ENCODE data around the gene TSHZ2. TPM values are rescaled to one million over a fixed set of nuclear protein-coding genes. Genes with fewer than 3 reads are reported as not detected.

TSHZ2 gene
- total RNA-seq, 1 experiment from 2014 or later: 0.20 TPM

DNA sequence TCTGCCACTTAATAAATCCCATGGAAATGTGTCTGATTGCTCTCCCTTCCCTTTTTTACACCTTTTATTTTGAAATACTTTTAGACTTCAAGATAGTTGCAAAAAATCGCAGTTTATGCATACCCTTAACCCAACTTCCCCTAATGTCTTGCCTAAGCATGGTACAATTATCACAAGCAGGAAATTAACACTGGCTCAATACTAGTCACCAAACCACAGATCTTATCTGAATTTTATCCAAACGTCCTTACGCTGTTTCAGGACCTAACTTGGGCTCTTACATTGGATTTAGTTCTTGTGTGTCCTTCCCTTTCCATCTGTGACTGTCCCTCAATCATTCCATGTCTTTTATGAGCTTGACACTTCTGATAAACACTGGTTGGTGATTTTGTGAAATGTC lies 475.2 kb downstream of the TSHZ2 start (continued):
- no peak for TF ChIP-seq OVOL2 (CRISPR knock-in tag; IDR thresholded peaks at IDR 0.05; ENCODE audit: borderline replicate concordance)
- TF ChIP-seq, protein P1, sequence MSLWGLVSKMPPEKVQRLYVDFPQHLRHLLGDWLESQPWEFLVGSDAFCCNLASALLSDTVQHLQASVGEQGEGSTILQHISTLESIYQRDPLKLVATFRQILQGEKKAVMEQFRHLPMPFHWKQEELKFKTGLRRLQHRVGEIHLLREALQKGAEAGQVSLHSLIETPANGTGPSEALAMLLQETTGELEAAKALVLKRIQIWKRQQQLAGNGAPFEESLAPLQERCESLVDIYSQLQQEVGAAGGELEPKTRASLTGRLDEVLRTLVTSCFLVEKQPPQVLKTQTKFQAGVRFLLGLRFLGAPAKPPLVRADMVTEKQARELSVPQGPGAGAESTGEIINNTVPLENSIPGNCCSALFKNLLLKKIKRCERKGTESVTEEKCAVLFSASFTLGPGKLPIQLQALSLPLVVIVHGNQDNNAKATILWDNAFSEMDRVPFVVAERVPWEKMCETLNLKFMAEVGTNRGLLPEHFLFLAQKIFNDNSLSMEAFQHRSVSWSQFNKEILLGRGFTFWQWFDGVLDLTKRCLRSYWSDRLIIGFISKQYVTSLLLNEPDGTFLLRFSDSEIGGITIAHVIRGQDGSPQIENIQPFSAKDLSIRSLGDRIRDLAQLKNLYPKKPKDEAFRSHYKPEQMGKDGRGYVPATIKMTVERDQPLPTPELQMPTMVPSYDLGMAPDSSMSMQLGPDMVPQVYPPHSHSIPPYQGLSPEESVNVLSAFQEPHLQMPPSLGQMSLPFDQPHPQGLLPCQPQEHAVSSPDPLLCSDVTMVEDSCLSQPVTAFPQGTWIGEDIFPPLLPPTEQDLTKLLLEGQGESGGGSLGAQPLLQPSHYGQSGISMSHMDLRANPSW (CRISPR knock-in tag; conservative IDR thresholded peaks at IDR 0.05; ENCODE audit: low read depth): no peak

GRCh38 chr20:53448426-53448825 lies 476.3 kb downstream of the TSHZ2 start:
- peaks cover 23% of the 10 kb centered on the region for H3K36me3 Mint-ChIP-seq
- no peak for ATAC-seq
- CTCF ChIA-PET: no interaction called here
- H3K4me1 Mint-ChIP-seq: peaks cover 2% of the 10 kb centered on the region; the same call in 1 of the 2 replicates
- H3K27ac Mint-ChIP-seq: no peak overlapping the region
- DNase-seq (ENCODE audit: low spot score): no peak
- no peaks in the 10 kb centered on the region; the same call in 1 of the 2 replicates for H3K27me3 Mint-ChIP-seq (ENCODE audit: low read depth)
- POLR2A ChIA-PET: no interaction called here
- H3K4me3 Mint-ChIP-seq: no peak overlapping the region
- TF ChIP-seq ZBTB43 (CRISPR knock-in tag; IDR thresholded peaks at IDR 0.05) (no peak), FOXJ3 (CRISPR knock-in tag; IDR thresholded peaks at IDR 0.05; ENCODE audit: borderline replicate concordance) (no peak), SOX15 (CRISPR knock-in tag; IDR thresholded peaks at IDR 0.05) (no peak), MAX (CRISPR knock-in tag; IDR thresholded peaks at IDR 0.05) (no peak), NFYB (CRISPR knock-in tag; conservative IDR thresholded peaks at IDR 0.05; ENCODE audit: low read depth) (no peak)
- TF ChIP-seq, protein P2, sequence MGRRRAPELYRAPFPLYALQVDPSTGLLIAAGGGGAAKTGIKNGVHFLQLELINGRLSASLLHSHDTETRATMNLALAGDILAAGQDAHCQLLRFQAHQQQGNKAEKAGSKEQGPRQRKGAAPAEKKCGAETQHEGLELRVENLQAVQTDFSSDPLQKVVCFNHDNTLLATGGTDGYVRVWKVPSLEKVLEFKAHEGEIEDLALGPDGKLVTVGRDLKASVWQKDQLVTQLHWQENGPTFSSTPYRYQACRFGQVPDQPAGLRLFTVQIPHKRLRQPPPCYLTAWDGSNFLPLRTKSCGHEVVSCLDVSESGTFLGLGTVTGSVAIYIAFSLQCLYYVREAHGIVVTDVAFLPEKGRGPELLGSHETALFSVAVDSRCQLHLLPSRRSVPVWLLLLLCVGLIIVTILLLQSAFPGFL (CRISPR knock-in tag; IDR thresholded peaks at IDR 0.05; ENCODE audit: borderline replicate concordance): no peak
- H3K9me3 Mint-ChIP-seq: peaks cover 58% of the 10 kb centered on the region

GRCh38 chr20:53448875-53449274 lies 476.7 kb downstream of the TSHZ2 start:
- no peaks in the 10 kb centered on the region; the same call in 1 of the 2 replicates for H3K27me3 Mint-ChIP-seq (ENCODE audit: low read depth)
- ATAC-seq (no peak), DNase-seq (ENCODE audit: low spot score) (no peak)
- H3K4me1 Mint-ChIP-seq: peaks cover 2% of the 10 kb centered on the region; the same call in 1 of the 2 replicates
- peaks cover 23% of the 10 kb centered on the region for H3K36me3 Mint-ChIP-seq
- POLR2A ChIA-PET: no interaction called here
- H3K9me3 Mint-ChIP-seq: peaks cover 61% of the 10 kb centered on the region
- CTCF ChIA-PET: no interaction called here
- H3K4me3 Mint-ChIP-seq: no peak overlapping the region
- H3K27ac Mint-ChIP-seq: no peak overlapping the region
- TF ChIP-seq ZNF121 (CRISPR knock-in tag; IDR thresholded peaks at IDR 0.05): no peak
- TF ChIP-seq RELA (CRISPR knock-in tag; IDR thresholded peaks at IDR 0.05; ENCODE audit: borderline replicate concordance): no peak
- no peak for TF ChIP-seq CREM (CRISPR knock-in tag; IDR thresholded peaks at IDR 0.05)
- TF ChIP-seq JUN (CRISPR knock-in tag; IDR thresholded peaks at IDR 0.05): no peak
- no peak for TF ChIP-seq GTF2I (CRISPR knock-in tag; conservative IDR thresholded peaks at IDR 0.05)
- TF ChIP-seq, protein P3, sequence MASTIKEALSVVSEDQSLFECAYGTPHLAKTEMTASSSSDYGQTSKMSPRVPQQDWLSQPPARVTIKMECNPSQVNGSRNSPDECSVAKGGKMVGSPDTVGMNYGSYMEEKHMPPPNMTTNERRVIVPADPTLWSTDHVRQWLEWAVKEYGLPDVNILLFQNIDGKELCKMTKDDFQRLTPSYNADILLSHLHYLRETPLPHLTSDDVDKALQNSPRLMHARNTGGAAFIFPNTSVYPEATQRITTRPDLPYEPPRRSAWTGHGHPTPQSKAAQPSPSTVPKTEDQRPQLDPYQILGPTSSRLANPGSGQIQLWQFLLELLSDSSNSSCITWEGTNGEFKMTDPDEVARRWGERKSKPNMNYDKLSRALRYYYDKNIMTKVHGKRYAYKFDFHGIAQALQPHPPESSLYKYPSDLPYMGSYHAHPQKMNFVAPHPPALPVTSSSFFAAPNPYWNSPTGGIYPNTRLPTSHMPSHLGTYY (CRISPR knock-in tag; IDR thresholded peaks at IDR 0.05): no peak
- no peak for TF ChIP-seq ATF1 (CRISPR knock-in tag; IDR thresholded peaks at IDR 0.05)
- TF ChIP-seq JAZF1 (CRISPR knock-in tag; IDR thresholded peaks at IDR 0.05): no peak
- TF ChIP-seq CDX4 (CRISPR knock-in tag; IDR thresholded peaks at IDR 0.05; ENCODE audit: borderline replicate concordance): no peak
- TF ChIP-seq, protein P4, sequence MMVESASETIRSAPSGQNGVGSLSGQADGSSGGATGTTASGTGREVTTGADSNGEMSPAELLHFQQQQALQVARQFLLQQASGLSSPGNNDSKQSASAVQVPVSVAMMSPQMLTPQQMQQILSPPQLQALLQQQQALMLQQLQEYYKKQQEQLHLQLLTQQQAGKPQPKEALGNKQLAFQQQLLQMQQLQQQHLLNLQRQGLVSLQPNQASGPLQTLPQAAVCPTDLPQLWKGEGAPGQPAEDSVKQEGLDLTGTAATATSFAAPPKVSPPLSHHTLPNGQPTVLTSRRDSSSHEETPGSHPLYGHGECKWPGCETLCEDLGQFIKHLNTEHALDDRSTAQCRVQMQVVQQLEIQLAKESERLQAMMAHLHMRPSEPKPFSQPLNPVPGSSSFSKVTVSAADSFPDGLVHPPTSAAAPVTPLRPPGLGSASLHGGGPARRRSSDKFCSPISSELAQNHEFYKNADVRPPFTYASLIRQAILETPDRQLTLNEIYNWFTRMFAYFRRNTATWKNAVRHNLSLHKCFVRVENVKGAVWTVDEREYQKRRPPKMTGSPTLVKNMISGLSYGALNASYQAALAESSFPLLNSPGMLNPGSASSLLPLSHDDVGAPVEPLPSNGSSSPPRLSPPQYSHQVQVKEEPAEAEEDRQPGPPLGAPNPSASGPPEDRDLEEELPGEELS (CRISPR knock-in tag; IDR thresholded peaks at IDR 0.05): no peak
- TF ChIP-seq, protein P5, sequence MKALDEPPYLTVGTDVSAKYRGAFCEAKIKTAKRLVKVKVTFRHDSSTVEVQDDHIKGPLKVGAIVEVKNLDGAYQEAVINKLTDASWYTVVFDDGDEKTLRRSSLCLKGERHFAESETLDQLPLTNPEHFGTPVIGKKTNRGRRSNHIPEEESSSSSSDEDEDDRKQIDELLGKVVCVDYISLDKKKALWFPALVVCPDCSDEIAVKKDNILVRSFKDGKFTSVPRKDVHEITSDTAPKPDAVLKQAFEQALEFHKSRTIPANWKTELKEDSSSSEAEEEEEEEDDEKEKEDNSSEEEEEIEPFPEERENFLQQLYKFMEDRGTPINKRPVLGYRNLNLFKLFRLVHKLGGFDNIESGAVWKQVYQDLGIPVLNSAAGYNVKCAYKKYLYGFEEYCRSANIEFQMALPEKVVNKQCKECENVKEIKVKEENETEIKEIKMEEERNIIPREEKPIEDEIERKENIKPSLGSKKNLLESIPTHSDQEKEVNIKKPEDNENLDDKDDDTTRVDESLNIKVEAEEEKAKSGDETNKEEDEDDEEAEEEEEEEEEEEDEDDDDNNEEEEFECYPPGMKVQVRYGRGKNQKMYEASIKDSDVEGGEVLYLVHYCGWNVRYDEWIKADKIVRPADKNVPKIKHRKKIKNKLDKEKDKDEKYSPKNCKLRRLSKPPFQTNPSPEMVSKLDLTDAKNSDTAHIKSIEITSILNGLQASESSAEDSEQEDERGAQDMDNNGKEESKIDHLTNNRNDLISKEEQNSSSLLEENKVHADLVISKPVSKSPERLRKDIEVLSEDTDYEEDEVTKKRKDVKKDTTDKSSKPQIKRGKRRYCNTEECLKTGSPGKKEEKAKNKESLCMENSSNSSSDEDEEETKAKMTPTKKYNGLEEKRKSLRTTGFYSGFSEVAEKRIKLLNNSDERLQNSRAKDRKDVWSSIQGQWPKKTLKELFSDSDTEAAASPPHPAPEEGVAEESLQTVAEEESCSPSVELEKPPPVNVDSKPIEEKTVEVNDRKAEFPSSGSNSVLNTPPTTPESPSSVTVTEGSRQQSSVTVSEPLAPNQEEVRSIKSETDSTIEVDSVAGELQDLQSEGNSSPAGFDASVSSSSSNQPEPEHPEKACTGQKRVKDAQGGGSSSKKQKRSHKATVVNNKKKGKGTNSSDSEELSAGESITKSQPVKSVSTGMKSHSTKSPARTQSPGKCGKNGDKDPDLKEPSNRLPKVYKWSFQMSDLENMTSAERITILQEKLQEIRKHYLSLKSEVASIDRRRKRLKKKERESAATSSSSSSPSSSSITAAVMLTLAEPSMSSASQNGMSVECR (CRISPR knock-in tag; IDR thresholded peaks at IDR 0.05; ENCODE audit: borderline replicate concordance): no peak
- TF ChIP-seq MYBL2 (CRISPR knock-in tag; IDR thresholded peaks at IDR 0.05): no peak
- no peak for TF ChIP-seq NFE2L1 (CRISPR knock-in tag; IDR thresholded peaks at IDR 0.05)

Data from WTC11 (cell line).